Stomach (tissue), 4 donors: ENCODE results near the gene NPIPA3.
"Not testable (repeated sequence)": the region's sequence is repeated elsewhere in the genome, so short reads cannot be mapped to it uniquely, and the experiment has no call there.

Experiments
- EP300 ChIP-seq: sonication (generic); formaldehyde crosslinking; IDR thresholded peaks from one replicate; pipeline ENCODE4 v1.6.1; 2017; ENCODE audit warnings: antibody characterized with exemption
- POLR2A ChIP-seq, 4 donors: fragments of 450-650 bp; IDR thresholded peaks; one replicate each; pipeline ENCODE4 v1.6.1; 2016; ENCODE audit warnings: antibody characterized with exemption in 4 of 4, control low read depth in 2 of 4, mild to moderate bottlenecking in 1 of 4, moderate library complexity in 1 of 4
- TF ChIP-seq, protein P1 (sequence below), 7 experiments: fragments of 450-650 bp in 4 of 7; fragments of 200-600 bp in 3 of 7; sonication (generic) in 3 of 7; IDR thresholded peaks; one replicate each; pipeline ENCODE4 v1.5.1; 2016 to 2019; ENCODE audit warnings: antibody characterized with exemption in 7 of 7, control low read depth in 2 of 7, mild to moderate bottlenecking in 1 of 7

DNA sequence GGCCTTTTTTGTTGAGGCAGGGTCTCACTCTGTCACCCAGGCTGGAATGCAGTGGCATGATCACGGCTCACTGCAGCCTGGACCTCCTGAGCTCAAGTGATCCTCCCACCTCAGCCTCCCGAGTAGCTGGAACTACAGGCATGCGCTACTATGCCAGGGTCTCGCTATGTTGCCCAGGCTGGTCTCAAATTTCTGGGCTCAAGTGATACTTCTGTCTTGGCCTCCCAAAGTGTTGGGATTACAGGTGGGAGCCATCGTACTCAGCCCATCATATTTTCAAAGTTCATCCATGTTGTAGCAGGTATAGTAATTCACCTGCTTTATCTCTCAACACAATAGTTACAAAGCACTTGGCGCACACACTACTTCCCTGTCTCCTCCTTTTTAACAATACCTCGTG lies 22.8 kb upstream of the NPIPA3 start:
- TF ChIP-seq, protein P1, sequence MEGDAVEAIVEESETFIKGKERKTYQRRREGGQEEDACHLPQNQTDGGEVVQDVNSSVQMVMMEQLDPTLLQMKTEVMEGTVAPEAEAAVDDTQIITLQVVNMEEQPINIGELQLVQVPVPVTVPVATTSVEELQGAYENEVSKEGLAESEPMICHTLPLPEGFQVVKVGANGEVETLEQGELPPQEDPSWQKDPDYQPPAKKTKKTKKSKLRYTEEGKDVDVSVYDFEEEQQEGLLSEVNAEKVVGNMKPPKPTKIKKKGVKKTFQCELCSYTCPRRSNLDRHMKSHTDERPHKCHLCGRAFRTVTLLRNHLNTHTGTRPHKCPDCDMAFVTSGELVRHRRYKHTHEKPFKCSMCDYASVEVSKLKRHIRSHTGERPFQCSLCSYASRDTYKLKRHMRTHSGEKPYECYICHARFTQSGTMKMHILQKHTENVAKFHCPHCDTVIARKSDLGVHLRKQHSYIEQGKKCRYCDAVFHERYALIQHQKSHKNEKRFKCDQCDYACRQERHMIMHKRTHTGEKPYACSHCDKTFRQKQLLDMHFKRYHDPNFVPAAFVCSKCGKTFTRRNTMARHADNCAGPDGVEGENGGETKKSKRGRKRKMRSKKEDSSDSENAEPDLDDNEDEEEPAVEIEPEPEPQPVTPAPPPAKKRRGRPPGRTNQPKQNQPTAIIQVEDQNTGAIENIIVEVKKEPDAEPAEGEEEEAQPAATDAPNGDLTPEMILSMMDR (IDR thresholded peaks at IDR 0.05), result not testable (repeated sequence)
- TF ChIP-seq EP300; POLR2A (IDR thresholded peaks at IDR 0.05): not testable (repeated sequence)
